ENCODE data around the gene LTO1.

- TF ChIP-seq YY1 (IDR thresholded peaks at IDR 0.05; ENCODE audit: insufficient read depth, insufficient read length), result no peak
- no peak for TF ChIP-seq ZNF274 (IDR thresholded peaks at IDR 0.05; ENCODE audit: low read depth, low read length)
- TF ChIP-seq SUZ12 (IDR thresholded peaks at IDR 0.05; ENCODE audit: extremely low read depth, insufficient read depth, insufficient read length), result no peak
Observed at GRCh38 chr11:69669486-69669885, 5.7 kb downstream of the LTO1 start.
